ENCODE results near the gene RAB1B. TPM values are rescaled to one million over a fixed set of nuclear protein-coding genes. Genes with fewer than 3 reads are reported as not detected.

Gene RAB1B
- total RNA-seq, 1 experiment from 2014 or later, result 148 TPM

DNA sequence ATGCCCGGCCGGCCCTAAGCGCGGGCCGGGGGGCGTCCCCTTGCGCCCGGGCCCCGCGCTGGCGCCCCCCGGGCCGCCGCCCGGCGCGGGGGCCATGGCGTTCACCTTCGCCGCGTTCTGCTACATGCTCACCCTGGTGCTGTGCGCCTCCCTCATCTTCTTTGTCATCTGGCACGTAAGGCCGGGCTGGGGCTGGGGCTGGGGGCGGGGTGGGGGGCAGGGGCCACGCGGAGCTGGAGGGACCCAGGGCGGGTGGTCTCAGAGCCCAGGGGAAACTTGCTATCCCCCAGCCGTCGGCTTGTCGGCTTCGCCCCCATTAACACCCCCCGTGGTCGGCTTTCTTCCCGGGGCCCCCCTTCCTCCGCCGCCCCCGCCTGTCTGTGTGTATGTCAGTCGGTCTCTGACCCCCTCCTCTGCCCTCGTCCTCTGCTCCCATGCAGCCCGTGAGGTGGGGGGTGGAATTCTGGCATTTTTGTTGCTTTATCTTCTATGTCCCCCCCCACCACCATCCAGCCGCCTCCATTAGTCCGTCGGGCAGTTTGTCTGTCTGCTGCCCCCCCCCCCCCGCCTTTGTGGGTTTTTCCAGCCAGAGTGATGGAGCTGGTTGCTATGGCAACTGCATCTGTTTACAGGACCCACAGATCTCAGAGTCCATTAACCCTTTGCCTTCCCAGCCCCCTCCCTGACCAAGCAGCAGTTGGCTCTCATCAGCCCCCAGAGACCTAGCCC lies 10.1 kb downstream of the RAB1B start:
- Histone ChIP-seq H3K36me3 (ENCODE audit: control insufficient read depth in 1 of 2, insufficient read depth in 2 of 2, low read length in 2 of 2) (peaks cover under 1 to 3% of the 10 kb centered on the region in 2 experiments; a peak in 3 of 4 replicates), H3K9ac (ENCODE audit: low read length) (no peak overlapping the region), H3K27ac (ENCODE audit: low read depth, low read length) (no peak overlapping the region), H3K27me3 (ENCODE audit: insufficient read depth, low read length) (no peaks in the 10 kb centered on the region), H3K4me1 (ENCODE audit: control insufficient read depth in 1 of 2, insufficient read depth in 2 of 2, low read length in 2 of 2) (peaks cover 0 to 26% of the 10 kb centered on the region in 2 experiments; a peak in 2 of 4 replicates), H2AFZ (ENCODE audit: low read depth, low read length, poor library complexity, severe bottlenecking) (no peak overlapping the region), H3K79me2 (ENCODE audit: insufficient read depth, low read length) (no peaks in the 10 kb centered on the region), H3K9me2 (ENCODE audit: insufficient read depth) (no peaks in the 10 kb centered on the region), H3K4me3 (replicated peaks in 1 of 2; ENCODE audit: low read depth in 1 of 2, low read length in 2 of 2) (no peak overlapping the region), H3K4me2 (ENCODE audit: low read length) (no peak overlapping the region), H3K9me3 (ENCODE audit: control insufficient read depth in 1 of 2, insufficient read depth in 1 of 2, low read depth in 1 of 2, low read length in 2 of 2) (no peaks in the 10 kb centered on the region), H4K20me1 (ENCODE audit: insufficient read depth) (no peaks in the 10 kb centered on the region)
- RAD21 ChIA-PET (ENCODE audit: low non-redundant PET in 1 of 2, low total read pairs in 2 of 2, uncharacterized antibody in 2 of 2, unreplicated experiment in 2 of 2), result no interaction called here
- DNase-seq (ENCODE audit: low read depth, low spot score) (no peak), ATAC-seq (no peak)
- CTCF ChIA-PET, result no interaction called here
- TF ChIP-seq SP1 (IDR thresholded peaks at IDR 0.05; ENCODE audit: low read depth), result no peak
- no peak for TF ChIP-seq ELF1 (IDR thresholded peaks at IDR 0.05; ENCODE audit: borderline replicate concordance, low read depth)
- TF ChIP-seq SIN3A (IDR thresholded peaks at IDR 0.05; ENCODE audit: low read depth), result no peak
- TF ChIP-seq YY1 (IDR thresholded peaks at IDR 0.05; ENCODE audit: extremely low read depth, insufficient replicate concordance, low read depth, low read length), result no peak
- intact Hi-C loops (cut with micrococcal nuclease), result no loop called here
- POLR2A ChIA-PET, result no interaction called here
- no TSS peak for BruUV-seq (replicated peaks)

DNA sequence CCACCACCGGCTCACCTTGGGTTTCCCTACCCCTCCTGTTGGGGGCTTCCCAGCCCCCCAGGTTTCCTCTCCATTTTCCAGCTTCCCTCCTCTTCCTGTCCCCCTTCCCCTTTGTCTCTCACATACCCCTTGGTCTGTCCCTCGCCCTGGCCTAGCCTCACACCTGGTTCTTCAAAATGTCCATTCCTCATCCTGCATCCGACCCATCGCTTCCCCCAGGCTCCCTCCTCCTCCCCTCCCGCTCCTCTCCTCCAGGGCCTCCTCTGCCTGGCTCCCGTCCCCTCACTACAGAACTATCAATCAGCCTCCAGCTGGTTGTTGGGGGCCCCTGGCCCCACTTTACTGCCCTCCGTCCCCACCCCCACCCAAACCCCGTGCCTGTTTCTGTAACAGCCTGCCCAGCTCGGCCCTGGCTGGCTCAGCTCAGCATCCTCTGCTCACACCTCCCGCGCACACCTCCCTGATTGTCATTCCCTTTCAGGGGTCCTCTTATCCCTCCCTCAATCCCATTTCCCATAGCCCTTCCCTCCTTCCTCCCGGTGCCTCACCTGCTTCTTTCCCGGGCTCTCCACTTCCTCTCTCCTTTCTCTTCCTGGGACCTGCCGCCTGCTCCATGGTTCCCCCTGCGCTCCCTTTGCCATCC lies 10.8 kb downstream of the RAB1B start:
- Histone ChIP-seq H3K79me2 (ENCODE audit: insufficient read depth, low read length) (no peaks in the 10 kb centered on the region), H3K9ac (ENCODE audit: low read length) (no peak overlapping the region), H2AFZ (ENCODE audit: low read depth, low read length, poor library complexity, severe bottlenecking) (no peak overlapping the region), H3K9me3 (ENCODE audit: control insufficient read depth in 1 of 2, insufficient read depth in 1 of 2, low read depth in 1 of 2, low read length in 2 of 2) (no peaks in the 10 kb centered on the region), H3K27me3 (ENCODE audit: insufficient read depth, low read length) (no peaks in the 10 kb centered on the region), H3K4me1 (ENCODE audit: control insufficient read depth in 1 of 2, insufficient read depth in 2 of 2, low read length in 2 of 2) (peaks cover 0 to 26% of the 10 kb centered on the region in 2 experiments; a peak in 2 of 4 replicates), H3K4me3 (replicated peaks in 1 of 2; ENCODE audit: low read depth in 1 of 2, low read length in 2 of 2) (no peak overlapping the region), H3K9me2 (ENCODE audit: insufficient read depth) (no peaks in the 10 kb centered on the region), H4K20me1 (ENCODE audit: insufficient read depth) (no peaks in the 10 kb centered on the region), H3K27ac (ENCODE audit: low read depth, low read length) (no peak overlapping the region), H3K36me3 (ENCODE audit: control insufficient read depth in 1 of 2, insufficient read depth in 2 of 2, low read length in 2 of 2) (peaks cover 0 to 3% of the 10 kb centered on the region in 2 experiments; a peak in 3 of 4 replicates), H3K4me2 (ENCODE audit: low read length) (no peak overlapping the region)
- intact Hi-C loops (cut with micrococcal nuclease), result no loop called here
- ATAC-seq, result no peak
- BruUV-seq (replicated peaks), result no TSS peak
- CTCF ChIA-PET, result no interaction called here
- RAD21 ChIA-PET (ENCODE audit: low non-redundant PET in 1 of 2, low total read pairs in 2 of 2, uncharacterized antibody in 2 of 2, unreplicated experiment in 2 of 2), result no interaction called here
- POLR2A ChIA-PET, result no interaction called here
- TF ChIP-seq, protein P1, sequence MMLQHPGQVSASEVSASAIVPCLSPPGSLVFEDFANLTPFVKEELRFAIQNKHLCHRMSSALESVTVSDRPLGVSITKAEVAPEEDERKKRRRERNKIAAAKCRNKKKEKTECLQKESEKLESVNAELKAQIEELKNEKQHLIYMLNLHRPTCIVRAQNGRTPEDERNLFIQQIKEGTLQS (IDR thresholded peaks at IDR 0.05), result no peak
- TF ChIP-seq POLR2AphosphoS5 (IDR thresholded peaks at IDR 0.05; ENCODE audit: low read depth, low read length), result no peak
- no peak for TF ChIP-seq YY1 (IDR thresholded peaks at IDR 0.05; ENCODE audit: extremely low read depth, insufficient replicate concordance, low read depth, low read length)
- TF ChIP-seq, protein P2, sequence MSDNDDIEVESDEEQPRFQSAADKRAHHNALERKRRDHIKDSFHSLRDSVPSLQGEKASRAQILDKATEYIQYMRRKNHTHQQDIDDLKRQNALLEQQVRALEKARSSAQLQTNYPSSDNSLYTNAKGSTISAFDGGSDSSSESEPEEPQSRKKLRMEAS (IDR thresholded peaks at IDR 0.05), result no peak
- TF ChIP-seq POLR2A (IDR thresholded peaks at IDR 0.05; ENCODE audit: borderline replicate concordance, extremely low read depth, insufficient read depth, insufficient read length), result no peak
- no peak for TF ChIP-seq TCF7L2 (IDR thresholded peaks at IDR 0.05; ENCODE audit: borderline replicate concordance, extremely low read depth, insufficient read depth, insufficient read length)
- no peak for TF ChIP-seq EGR1 (IDR thresholded peaks at IDR 0.05; ENCODE audit: low read depth)
- no peak for TF ChIP-seq CBX3 (IDR thresholded peaks at IDR 0.05; ENCODE audit: low read depth)
- no peak for TF ChIP-seq FOSL1 (IDR thresholded peaks at IDR 0.05; ENCODE audit: low read depth)
- no peak for TF ChIP-seq ZNF274 (IDR thresholded peaks at IDR 0.05; ENCODE audit: low read depth, low read length)
- no peak for TF ChIP-seq EZH2 (IDR thresholded peaks at IDR 0.05)
- TF ChIP-seq, protein P3, sequence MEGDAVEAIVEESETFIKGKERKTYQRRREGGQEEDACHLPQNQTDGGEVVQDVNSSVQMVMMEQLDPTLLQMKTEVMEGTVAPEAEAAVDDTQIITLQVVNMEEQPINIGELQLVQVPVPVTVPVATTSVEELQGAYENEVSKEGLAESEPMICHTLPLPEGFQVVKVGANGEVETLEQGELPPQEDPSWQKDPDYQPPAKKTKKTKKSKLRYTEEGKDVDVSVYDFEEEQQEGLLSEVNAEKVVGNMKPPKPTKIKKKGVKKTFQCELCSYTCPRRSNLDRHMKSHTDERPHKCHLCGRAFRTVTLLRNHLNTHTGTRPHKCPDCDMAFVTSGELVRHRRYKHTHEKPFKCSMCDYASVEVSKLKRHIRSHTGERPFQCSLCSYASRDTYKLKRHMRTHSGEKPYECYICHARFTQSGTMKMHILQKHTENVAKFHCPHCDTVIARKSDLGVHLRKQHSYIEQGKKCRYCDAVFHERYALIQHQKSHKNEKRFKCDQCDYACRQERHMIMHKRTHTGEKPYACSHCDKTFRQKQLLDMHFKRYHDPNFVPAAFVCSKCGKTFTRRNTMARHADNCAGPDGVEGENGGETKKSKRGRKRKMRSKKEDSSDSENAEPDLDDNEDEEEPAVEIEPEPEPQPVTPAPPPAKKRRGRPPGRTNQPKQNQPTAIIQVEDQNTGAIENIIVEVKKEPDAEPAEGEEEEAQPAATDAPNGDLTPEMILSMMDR (IDR thresholded peaks at IDR 0.05 in 2 of 3, conservative IDR thresholded peaks at IDR 0.05 in 1 of 3; ENCODE audit: borderline replicate concordance in 1 of 3, insufficient read depth in 1 of 3, low read depth in 2 of 3, low read length in 2 of 3), result no peak
- TF ChIP-seq SP1 (IDR thresholded peaks at IDR 0.05; ENCODE audit: low read depth), result no peak
- no peak for TF ChIP-seq SIN3A (IDR thresholded peaks at IDR 0.05; ENCODE audit: low read depth)
- no peak for TF ChIP-seq SRF (IDR thresholded peaks at IDR 0.05; ENCODE audit: low read depth)
- DNase-seq (ENCODE audit: low read depth, low spot score), result no peak
